WTC11 (cell line): Measurements from ENCODE around the gene NEDD4L. TPM values are rescaled to one million over a fixed set of nuclear protein-coding genes. Genes with fewer than 3 reads are reported as not detected.

Source experiments
- ATAC-seq: fragments of 200-7000 bp; cut with Tn5 transposase; 2 replicates; pipeline ENCODE4 v1.10.0; 2021; ENCODE audit warnings: mild to moderate bottlenecking, moderate library complexity
- CTCF ChIA-PET: fragments of 300-600 bp; sonication (Branson Sonifier 250); formaldehyde crosslinking; loops from one replicate; lab custom pipeline; 2021; ENCODE audit warnings: antibody characterized with exemption; lab: Charles Lee
- POLR2A ChIA-PET: fragments of 350-600 bp; sonication (Branson Sonifier 250); formaldehyde crosslinking; loops from one replicate; lab custom pipeline; 2021; ENCODE audit warnings: antibody characterized with exemption; lab: Charles Lee
- DNase-seq: peaks from one replicate; pipeline ENCODE4 v3.0.0; 2021; ENCODE audit warnings: low spot score
- H3K27ac Mint-ChIP-seq: 2 replicates; pipeline ENCODE4 v1.8.0; 2021; ENCODE audit warnings: mixed read lengths
- H3K27me3 Mint-ChIP-seq: 2 replicates; pipeline ENCODE4 v1.8.0; 2021; ENCODE audit warnings: low read depth, mild to moderate bottlenecking, moderate library complexity, mixed read lengths
- H3K36me3 Mint-ChIP-seq: 2 replicates; pipeline ENCODE4 v1.8.0; 2021; ENCODE audit warnings: mixed read lengths
- H3K4me1 Mint-ChIP-seq: 2 replicates; pipeline ENCODE4 v1.8.0; 2022; ENCODE audit warnings: mixed read lengths
- H3K4me3 Mint-ChIP-seq: 2 replicates; pipeline ENCODE4 v1.8.0; 2021; ENCODE audit warnings: mild to moderate bottlenecking, moderate library complexity, mixed read lengths
- H3K9me3 Mint-ChIP-seq: 2 replicates; pipeline ENCODE4 v1.8.0; 2021; ENCODE audit warnings: mixed read lengths
- CREB1 ChIP-seq: sonication (generic); formaldehyde crosslinking; IDR thresholded peaks from 2 replicates; pipeline ENCODE4 v1.8.0; 2023; ENCODE audit warnings: mild to moderate bottlenecking, missing genetic modification reagents
- EMX1 ChIP-seq: fragments of 250-450 bp; sonication (Bioruptor Pico); IDR thresholded peaks from 2 replicates; pipeline ENCODE4 v1.8.0; 2021; ENCODE audit warnings: mild to moderate bottlenecking
- ETV6 ChIP-seq: sonication (generic); formaldehyde crosslinking; IDR thresholded peaks from 2 replicates; pipeline ENCODE4 v1.8.1; 2022; ENCODE audit warnings: mild to moderate bottlenecking, missing genetic modification reagents
- GTF2I ChIP-seq: fragments of 250-450 bp; sonication (Bioruptor Pico); conservative IDR thresholded peaks from 2 replicates; pipeline ENCODE4 v1.4.0; 2021; ENCODE audit warnings: mild to moderate bottlenecking
- NR2C2 ChIP-seq: sonication (generic); formaldehyde crosslinking; IDR thresholded peaks from 2 replicates; pipeline ENCODE4 v1.8.0; 2022; ENCODE audit warnings: mild to moderate bottlenecking, missing genetic modification reagents
- RORB ChIP-seq: fragments of 250-450 bp; sonication (Bioruptor Pico); IDR thresholded peaks from 2 replicates; pipeline ENCODE4 v1.9.0; 2021; ENCODE audit warnings: mild to moderate bottlenecking
- SMAD4 ChIP-seq: sonication (generic); formaldehyde crosslinking; IDR thresholded peaks from 2 replicates; pipeline ENCODE4 v1.8.0; 2022; ENCODE audit warnings: mild to moderate bottlenecking, missing genetic modification reagents
- SP1 ChIP-seq: sonication (generic); formaldehyde crosslinking; conservative IDR thresholded peaks from 2 replicates; pipeline ENCODE4 v1.8.1; 2022; ENCODE audit warnings: missing genetic modification reagents
- TCF7 ChIP-seq: sonication (generic); formaldehyde crosslinking; IDR thresholded peaks from 2 replicates; pipeline ENCODE4 v1.8.0; 2022; ENCODE audit warnings: mild to moderate bottlenecking, low read depth, missing genetic modification reagents, moderate library complexity
- TEAD4 ChIP-seq: sonication (generic); formaldehyde crosslinking; IDR thresholded peaks from 2 replicates; pipeline ENCODE4 v1.8.0; 2022; ENCODE audit warnings: mild to moderate bottlenecking, missing genetic modification reagents
- ZNF121 ChIP-seq: sonication (generic); formaldehyde crosslinking; IDR thresholded peaks from 2 replicates; pipeline ENCODE4 v1.8.0; 2023; ENCODE audit warnings: missing genetic modification reagents
- ZNF671 ChIP-seq: fragments of 250-450 bp; sonication (Bioruptor Pico); IDR thresholded peaks from 2 replicates; pipeline ENCODE4 v1.8.0; 2021; ENCODE audit warnings: mild to moderate bottlenecking
- total RNA-seq: library from RNA; stranded (reverse); gene quantifications from 3 replicates; pipeline ENCODE4 v1.2.3, GENCODE V29; 2021
- TF ChIP-seq, protein P1 (sequence below): fragments of 250-450 bp; sonication (Bioruptor Pico); IDR thresholded peaks from 2 replicates; pipeline ENCODE4 v1.9.0; 2021; ENCODE audit warnings: mild to moderate bottlenecking
- TF ChIP-seq, protein P2 (sequence below): sonication (generic); formaldehyde crosslinking; IDR thresholded peaks from 2 replicates; pipeline ENCODE4 v1.8.0; 2023; ENCODE audit warnings: mild to moderate bottlenecking, missing genetic modification reagents
- TF ChIP-seq, protein P3 (sequence below): fragments of 250-450 bp; sonication (Bioruptor Pico); IDR thresholded peaks from 2 replicates; pipeline ENCODE4 v1.9.0; 2021; ENCODE audit warnings: mild to moderate bottlenecking, borderline replicate concordance
- TF ChIP-seq, protein P4 (sequence below): sonication (generic); formaldehyde crosslinking; IDR thresholded peaks from 2 replicates; pipeline ENCODE4 v1.8.0; 2023; ENCODE audit warnings: missing genetic modification reagents
- TF ChIP-seq, protein P5 (sequence below): sonication (generic); formaldehyde crosslinking; IDR thresholded peaks from 2 replicates; pipeline ENCODE4 v1.8.1; 2023; ENCODE audit warnings: mild to moderate bottlenecking, missing genetic modification reagents
- TF ChIP-seq, protein P6 (sequence below): sonication (generic); formaldehyde crosslinking; IDR thresholded peaks from 2 replicates; pipeline ENCODE4 v1.8.1; 2022; ENCODE audit warnings: low read depth, missing genetic modification reagents, borderline replicate concordance
- TF ChIP-seq, protein P7 (sequence below): sonication (generic); formaldehyde crosslinking; IDR thresholded peaks from 2 replicates; pipeline ENCODE4 v1.8.1; 2023; ENCODE audit warnings: mild to moderate bottlenecking, missing genetic modification reagents, moderate library complexity

NEDD4L gene
- total RNA-seq, 1 experiment from 2014 or later = 88.0 TPM

DNA sequence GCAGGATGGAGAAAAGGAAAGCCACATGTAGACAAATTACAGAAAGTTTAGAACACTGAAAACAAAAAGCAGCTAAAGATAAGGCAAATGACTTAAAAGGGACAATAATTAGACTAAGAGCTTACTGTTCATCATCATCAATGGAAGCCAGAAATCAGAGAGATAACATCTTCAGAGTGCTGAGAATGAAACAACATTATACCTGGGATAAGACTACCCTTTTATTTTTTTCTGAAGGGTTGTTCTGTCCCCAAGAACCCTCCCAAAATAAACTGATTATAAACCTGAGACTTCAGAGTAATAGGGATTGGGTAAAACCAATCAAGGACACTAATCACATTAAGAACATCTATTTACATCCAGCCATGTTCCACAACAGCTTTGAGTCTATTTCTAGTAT lies 6.9 kb upstream of the NEDD4L start:
- H3K4me3 Mint-ChIP-seq = no peak overlapping the region
- no peak for DNase-seq
- ChIA-PET POLR2A (no interaction called here), CTCF (interaction anchor here (1.3 to 2.3 kb wide), 2 partner anchors 85 to 99 kb away, joined by 3 to 5 read pairs; no protein-coding TSS in a partner anchor)
- H3K27ac Mint-ChIP-seq = no peak overlapping the region
- H3K4me1 Mint-ChIP-seq = no peaks in the 10 kb centered on the region
- no peaks in the 10 kb centered on the region for H3K36me3 Mint-ChIP-seq
- H3K9me3 Mint-ChIP-seq = no peaks in the 10 kb centered on the region
- no peaks in the 10 kb centered on the region for H3K27me3 Mint-ChIP-seq
- TF ChIP-seq, protein P1, sequence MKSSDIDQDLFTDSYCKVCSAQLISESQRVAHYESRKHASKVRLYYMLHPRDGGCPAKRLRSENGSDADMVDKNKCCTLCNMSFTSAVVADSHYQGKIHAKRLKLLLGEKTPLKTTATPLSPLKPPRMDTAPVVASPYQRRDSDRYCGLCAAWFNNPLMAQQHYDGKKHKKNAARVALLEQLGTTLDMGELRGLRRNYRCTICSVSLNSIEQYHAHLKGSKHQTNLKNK = no peak
- no peak for TF ChIP-seq CREB1
- TF ChIP-seq EMX1 (CRISPR knock-in tag) = no peak
- TF ChIP-seq, protein P2, sequence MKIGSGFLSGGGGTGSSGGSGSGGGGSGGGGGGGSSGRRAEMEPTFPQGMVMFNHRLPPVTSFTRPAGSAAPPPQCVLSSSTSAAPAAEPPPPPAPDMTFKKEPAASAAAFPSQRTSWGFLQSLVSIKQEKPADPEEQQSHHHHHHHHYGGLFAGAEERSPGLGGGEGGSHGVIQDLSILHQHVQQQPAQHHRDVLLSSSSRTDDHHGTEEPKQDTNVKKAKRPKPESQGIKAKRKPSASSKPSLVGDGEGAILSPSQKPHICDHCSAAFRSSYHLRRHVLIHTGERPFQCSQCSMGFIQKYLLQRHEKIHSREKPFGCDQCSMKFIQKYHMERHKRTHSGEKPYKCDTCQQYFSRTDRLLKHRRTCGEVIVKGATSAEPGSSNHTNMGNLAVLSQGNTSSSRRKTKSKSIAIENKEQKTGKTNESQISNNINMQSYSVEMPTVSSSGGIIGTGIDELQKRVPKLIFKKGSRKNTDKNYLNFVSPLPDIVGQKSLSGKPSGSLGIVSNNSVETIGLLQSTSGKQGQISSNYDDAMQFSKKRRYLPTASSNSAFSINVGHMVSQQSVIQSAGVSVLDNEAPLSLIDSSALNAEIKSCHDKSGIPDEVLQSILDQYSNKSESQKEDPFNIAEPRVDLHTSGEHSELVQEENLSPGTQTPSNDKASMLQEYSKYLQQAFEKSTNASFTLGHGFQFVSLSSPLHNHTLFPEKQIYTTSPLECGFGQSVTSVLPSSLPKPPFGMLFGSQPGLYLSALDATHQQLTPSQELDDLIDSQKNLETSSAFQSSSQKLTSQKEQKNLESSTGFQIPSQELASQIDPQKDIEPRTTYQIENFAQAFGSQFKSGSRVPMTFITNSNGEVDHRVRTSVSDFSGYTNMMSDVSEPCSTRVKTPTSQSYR (CRISPR knock-in tag) = no peak
- no peak for TF ChIP-seq NR2C2 (CRISPR knock-in tag)
- TF ChIP-seq, protein P3, sequence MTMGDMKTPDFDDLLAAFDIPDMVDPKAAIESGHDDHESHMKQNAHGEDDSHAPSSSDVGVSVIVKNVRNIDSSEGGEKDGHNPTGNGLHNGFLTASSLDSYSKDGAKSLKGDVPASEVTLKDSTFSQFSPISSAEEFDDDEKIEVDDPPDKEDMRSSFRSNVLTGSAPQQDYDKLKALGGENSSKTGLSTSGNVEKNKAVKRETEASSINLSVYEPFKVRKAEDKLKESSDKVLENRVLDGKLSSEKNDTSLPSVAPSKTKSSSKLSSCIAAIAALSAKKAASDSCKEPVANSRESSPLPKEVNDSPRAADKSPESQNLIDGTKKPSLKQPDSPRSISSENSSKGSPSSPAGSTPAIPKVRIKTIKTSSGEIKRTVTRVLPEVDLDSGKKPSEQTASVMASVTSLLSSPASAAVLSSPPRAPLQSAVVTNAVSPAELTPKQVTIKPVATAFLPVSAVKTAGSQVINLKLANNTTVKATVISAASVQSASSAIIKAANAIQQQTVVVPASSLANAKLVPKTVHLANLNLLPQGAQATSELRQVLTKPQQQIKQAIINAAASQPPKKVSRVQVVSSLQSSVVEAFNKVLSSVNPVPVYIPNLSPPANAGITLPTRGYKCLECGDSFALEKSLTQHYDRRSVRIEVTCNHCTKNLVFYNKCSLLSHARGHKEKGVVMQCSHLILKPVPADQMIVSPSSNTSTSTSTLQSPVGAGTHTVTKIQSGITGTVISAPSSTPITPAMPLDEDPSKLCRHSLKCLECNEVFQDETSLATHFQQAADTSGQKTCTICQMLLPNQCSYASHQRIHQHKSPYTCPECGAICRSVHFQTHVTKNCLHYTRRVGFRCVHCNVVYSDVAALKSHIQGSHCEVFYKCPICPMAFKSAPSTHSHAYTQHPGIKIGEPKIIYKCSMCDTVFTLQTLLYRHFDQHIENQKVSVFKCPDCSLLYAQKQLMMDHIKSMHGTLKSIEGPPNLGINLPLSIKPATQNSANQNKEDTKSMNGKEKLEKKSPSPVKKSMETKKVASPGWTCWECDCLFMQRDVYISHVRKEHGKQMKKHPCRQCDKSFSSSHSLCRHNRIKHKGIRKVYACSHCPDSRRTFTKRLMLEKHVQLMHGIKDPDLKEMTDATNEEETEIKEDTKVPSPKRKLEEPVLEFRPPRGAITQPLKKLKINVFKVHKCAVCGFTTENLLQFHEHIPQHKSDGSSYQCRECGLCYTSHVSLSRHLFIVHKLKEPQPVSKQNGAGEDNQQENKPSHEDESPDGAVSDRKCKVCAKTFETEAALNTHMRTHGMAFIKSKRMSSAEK (CRISPR knock-in tag) = no peak
- no peak for TF ChIP-seq SMAD4 (CRISPR knock-in tag)
- ATAC-seq = no peak

DNA sequence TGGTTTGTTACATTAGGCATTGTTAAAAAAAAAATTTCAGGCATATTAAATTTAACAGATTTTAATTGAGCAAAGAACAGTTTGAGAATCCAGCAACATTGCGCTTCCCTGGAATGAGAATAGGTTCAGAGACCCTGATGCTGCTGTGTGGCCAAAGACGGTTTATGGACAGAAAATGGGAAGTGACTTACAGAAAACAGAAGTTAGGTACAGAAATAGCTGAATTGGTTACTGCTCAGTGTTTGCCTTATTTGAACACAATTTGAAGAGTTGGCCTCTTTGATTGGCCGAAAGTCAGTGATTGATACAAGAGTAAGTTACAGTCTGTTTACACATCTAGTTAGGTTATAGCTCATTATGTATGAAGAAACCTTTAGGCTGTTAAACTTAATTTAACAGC lies 6.0 kb upstream of the NEDD4L start:
- Mint-ChIP-seq H3K36me3 (no peaks in the 10 kb centered on the region), H3K27ac (no peak overlapping the region), H3K9me3 (no peaks in the 10 kb centered on the region), H3K27me3 (peaks cover 7% of the 10 kb centered on the region), H3K4me3 (no peak overlapping the region), H3K4me1 (0 out of 2 replicates have a peak, but pooled peaks cover 2% of the 10 kb centered on the region)
- CTCF ChIA-PET = interaction anchor here (0.6 to 2.3 kb wide), 4 partner anchors 79 to 763 kb away, joined by 5 read pairs; no protein-coding TSS in a partner anchor
- no peak for TF ChIP-seq TCF7 (CRISPR knock-in tag)
- TF ChIP-seq, protein P4, sequence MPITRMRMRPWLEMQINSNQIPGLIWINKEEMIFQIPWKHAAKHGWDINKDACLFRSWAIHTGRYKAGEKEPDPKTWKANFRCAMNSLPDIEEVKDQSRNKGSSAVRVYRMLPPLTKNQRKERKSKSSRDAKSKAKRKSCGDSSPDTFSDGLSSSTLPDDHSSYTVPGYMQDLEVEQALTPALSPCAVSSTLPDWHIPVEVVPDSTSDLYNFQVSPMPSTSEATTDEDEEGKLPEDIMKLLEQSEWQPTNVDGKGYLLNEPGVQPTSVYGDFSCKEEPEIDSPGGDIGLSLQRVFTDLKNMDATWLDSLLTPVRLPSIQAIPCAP (CRISPR knock-in tag) = no peak
- TF ChIP-seq GTF2I (CRISPR knock-in tag) = no peak
- TF ChIP-seq, protein P5, sequence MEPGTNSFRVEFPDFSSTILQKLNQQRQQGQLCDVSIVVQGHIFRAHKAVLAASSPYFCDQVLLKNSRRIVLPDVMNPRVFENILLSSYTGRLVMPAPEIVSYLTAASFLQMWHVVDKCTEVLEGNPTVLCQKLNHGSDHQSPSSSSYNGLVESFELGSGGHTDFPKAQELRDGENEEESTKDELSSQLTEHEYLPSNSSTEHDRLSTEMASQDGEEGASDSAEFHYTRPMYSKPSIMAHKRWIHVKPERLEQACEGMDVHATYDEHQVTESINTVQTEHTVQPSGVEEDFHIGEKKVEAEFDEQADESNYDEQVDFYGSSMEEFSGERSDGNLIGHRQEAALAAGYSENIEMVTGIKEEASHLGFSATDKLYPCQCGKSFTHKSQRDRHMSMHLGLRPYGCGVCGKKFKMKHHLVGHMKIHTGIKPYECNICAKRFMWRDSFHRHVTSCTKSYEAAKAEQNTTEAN = no peak
- no peak for TF ChIP-seq ZNF121
- no peak for TF ChIP-seq ETV6
- TF ChIP-seq SP1 = no peak
- TF ChIP-seq, protein P2 (CRISPR knock-in tag) = no peak
- TF ChIP-seq, protein P6, sequence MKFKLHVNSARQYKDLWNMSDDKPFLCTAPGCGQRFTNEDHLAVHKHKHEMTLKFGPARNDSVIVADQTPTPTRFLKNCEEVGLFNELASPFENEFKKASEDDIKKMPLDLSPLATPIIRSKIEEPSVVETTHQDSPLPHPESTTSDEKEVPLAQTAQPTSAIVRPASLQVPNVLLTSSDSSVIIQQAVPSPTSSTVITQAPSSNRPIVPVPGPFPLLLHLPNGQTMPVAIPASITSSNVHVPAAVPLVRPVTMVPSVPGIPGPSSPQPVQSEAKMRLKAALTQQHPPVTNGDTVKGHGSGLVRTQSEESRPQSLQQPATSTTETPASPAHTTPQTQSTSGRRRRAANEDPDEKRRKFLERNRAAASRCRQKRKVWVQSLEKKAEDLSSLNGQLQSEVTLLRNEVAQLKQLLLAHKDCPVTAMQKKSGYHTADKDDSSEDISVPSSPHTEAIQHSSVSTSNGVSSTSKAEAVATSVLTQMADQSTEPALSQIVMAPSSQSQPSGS (CRISPR knock-in tag) = no peak
- no peak for TF ChIP-seq ZNF671 (CRISPR knock-in tag)
- TF ChIP-seq RORB (CRISPR knock-in tag) = no peak
- no peak for TF ChIP-seq TEAD4
- TF ChIP-seq, protein P7, sequence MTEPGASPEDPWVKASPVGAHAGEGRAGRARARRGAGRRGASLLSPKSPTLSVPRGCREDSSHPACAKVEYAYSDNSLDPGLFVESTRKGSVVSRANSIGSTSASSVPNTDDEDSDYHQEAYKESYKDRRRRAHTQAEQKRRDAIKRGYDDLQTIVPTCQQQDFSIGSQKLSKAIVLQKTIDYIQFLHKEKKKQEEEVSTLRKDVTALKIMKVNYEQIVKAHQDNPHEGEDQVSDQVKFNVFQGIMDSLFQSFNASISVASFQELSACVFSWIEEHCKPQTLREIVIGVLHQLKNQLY (CRISPR knock-in tag) = no peak
- no peak for TF ChIP-seq CREB1
- DNase-seq (no peak), ATAC-seq (no peak)
- POLR2A ChIA-PET = no interaction called here
